GM12801 (cell line): ENCODE results near the gene ZNF407.

Experiments
- CTCF ChIP-seq: IDR thresholded peaks from one replicate; pipeline ENCODE4 v1.5.1; 2011; ENCODE audit warnings: control low read depth; ENCODE audit not compliant: insufficient read length; ENCODE audit errors: extremely low read depth

ZNF407 gene

GRCh38 chr18:75063196-75063595 lies 465.5 kb downstream of the ZNF407 start:
- no peak for TF ChIP-seq CTCF

- no peak for TF ChIP-seq CTCF
These were observed 466.2 kb downstream of the ZNF407 start for GRCh38 chr18:75063615-75064512.

- TF ChIP-seq CTCF: no peak
These were observed 466.8 kb downstream of the ZNF407 start for GRCh38 chr18:75064513-75064905.

- TF ChIP-seq CTCF: no peak
These were observed 467.8 kb downstream of the ZNF407 start for GRCh38 chr18:75065251-75066000.

GRCh38 chr18:75066021-75066880 lies 468.6 kb downstream of the ZNF407 start:
- TF ChIP-seq CTCF: no peak

- TF ChIP-seq CTCF: no peak
These were observed 469.3 kb downstream of the ZNF407 start for GRCh38 chr18:75066936-75067335.
